ENCODE measurements around the gene P2RY14.

- TF ChIP-seq REST (IDR thresholded peaks at IDR 0.05; ENCODE audit: low read depth, low read length): no peak
- no peak for TF ChIP-seq NBN (IDR thresholded peaks at IDR 0.05)
- no peak for TF ChIP-seq CTCF (IDR thresholded peaks at IDR 0.05 in 2 of 3, conservative IDR thresholded peaks at IDR 0.05 in 1 of 3; ENCODE audit: control insufficient read depth in 2 of 3, extremely low read depth in 1 of 3, insufficient read depth in 1 of 3, low read depth in 3 of 3, low read length in 3 of 3)
- TF ChIP-seq TAF1 (IDR thresholded peaks at IDR 0.05; ENCODE audit: borderline replicate concordance, low read depth, low read length): no peak
- TF ChIP-seq PBX3 (IDR thresholded peaks at IDR 0.05; ENCODE audit: insufficient replicate concordance, low read depth, low read length): no peak
- no peak for TF ChIP-seq FOXM1 (IDR thresholded peaks at IDR 0.05; ENCODE audit: low read depth, low read length)
- TF ChIP-seq SMAD1 (IDR thresholded peaks at IDR 0.05; ENCODE audit: low read depth, partially characterized antibody): no peak
- no peak for TF ChIP-seq NR2C1 (IDR thresholded peaks at IDR 0.05)
- TF ChIP-seq CBFB (IDR thresholded peaks at IDR 0.05; ENCODE audit: low read depth): no peak
- no peak for TF ChIP-seq GABPA (IDR thresholded peaks at IDR 0.05; ENCODE audit: low read depth)
- TF ChIP-seq HSF1 (IDR thresholded peaks at IDR 0.05; ENCODE audit: low read depth, low read length): no peak
- no peak for TF ChIP-seq EZH2 (IDR thresholded peaks at IDR 0.05; ENCODE audit: borderline replicate concordance, control insufficient read depth, low read depth, low read length)
These were observed 12.5 kb downstream of the P2RY14 start for GRCh38 chr3:151265866-151266265.

Measured in GM12878 (cell line).